SW 1271 (cell line): Measurements from ENCODE around the gene GLIS2.

Experiments used
- DNase-seq, 2 experiments: peaks; one replicate each; lab custom pipeline; 2025; lab: John Stamatoyannopoulos, UW

The GLIS2 gene

DNA sequence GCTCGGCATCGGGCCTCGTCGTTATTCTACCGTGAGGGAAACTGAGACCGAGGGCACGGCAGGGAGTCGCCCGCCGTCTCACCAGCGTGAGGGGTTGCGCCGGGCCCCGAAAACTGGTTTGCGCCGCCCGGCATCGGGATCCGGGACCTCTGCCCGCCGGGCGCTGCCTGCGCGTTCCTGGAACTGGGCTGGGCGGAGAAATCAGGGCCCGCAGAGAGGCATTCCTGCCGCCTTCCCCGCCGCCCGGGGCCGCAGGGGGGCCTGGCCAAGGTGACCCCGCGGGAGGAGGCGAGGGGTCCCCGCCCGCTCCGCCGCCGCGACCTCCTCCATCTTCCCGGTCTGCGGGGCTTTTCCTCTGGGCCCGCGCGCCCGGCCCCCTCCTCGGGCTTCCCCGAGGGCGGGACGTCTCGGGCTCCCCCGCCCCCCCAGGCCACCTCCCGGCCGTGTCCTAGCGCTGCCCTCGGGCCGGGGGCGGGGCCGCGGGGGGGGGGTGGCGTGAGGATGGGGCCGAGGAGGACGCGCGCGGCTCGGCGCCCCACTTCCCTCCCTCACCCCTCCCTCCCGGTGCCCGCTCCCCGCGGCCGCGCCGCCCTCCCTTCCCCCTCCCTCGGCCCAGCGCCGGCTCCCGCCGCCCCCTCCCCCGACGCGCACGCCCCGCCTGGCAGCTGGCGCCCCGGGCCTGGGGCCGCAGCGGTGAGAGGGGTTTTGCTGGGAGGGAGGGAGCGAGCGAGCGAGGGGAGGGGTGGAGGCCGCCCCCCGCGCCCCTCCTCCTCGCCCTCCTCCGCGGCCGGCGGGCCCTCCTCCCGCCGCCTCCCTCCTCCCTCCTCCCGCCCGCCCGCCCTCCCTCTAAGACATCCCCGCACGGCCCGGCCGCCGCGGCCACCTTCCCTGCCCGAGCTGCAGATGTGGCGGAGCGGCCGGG lies at the start of gene GLIS2:
GLIS2 (plus strand) TSS at position 882 of the 922 bp plus-strand sequence. CDS start 16,214 bp downstream, outside the sequence.
- peak in 1 of 2 experiments; percentile 62 for DNase-seq

DNA sequence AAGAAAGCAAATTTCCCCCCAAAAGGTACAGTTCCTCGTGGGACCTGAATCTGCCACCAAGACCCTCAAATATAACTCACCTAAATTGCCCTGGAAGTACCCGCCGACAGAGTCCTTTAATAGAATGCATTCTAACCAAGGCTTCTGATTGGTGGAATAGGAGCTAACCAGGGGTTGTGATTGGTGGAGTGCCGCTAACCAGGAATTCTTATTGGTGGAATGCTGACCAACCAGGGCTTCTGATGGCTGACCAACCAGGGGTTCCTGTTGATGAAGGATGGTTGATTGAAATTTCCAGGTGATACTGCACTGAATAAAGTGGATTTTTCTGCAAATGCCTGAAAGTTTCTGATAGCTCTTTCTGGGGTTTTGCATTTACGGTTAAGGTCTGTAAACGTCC lies 49.5 kb upstream of the GLIS2 start:
- DNase-seq, result peak in 1 of 2 experiments; percentile 13

DNA sequence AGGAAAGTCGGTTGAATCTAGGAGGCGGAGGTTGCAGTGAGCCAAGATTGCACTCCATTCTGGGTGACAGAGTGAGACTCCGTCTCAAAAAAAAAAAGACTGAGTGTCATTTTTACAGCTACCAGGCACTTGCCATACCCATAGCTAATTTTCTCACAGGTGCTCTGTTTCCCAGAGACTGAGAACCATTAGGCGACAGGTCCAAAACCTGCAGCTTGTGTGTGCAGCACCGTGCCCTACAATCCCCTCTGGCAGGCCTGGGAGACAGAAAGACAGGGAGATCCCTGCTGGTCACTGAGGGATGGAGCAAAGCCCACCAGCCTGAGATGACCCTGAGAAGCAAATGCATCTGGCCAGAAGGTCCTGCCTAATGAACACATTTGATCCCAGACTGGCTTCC lies 45.8 kb upstream of the GLIS2 start:
- no peak for DNase-seq

- no peak for DNase-seq
Measured at GRCh38 chr16:4270595-4270994, 45.3 kb upstream of the GLIS2 start.

- peak; percentile 66 to 83 for DNase-seq
Measured at GRCh38 chr16:4271176-4272113, 44.4 kb upstream of the GLIS2 start.

DNA sequence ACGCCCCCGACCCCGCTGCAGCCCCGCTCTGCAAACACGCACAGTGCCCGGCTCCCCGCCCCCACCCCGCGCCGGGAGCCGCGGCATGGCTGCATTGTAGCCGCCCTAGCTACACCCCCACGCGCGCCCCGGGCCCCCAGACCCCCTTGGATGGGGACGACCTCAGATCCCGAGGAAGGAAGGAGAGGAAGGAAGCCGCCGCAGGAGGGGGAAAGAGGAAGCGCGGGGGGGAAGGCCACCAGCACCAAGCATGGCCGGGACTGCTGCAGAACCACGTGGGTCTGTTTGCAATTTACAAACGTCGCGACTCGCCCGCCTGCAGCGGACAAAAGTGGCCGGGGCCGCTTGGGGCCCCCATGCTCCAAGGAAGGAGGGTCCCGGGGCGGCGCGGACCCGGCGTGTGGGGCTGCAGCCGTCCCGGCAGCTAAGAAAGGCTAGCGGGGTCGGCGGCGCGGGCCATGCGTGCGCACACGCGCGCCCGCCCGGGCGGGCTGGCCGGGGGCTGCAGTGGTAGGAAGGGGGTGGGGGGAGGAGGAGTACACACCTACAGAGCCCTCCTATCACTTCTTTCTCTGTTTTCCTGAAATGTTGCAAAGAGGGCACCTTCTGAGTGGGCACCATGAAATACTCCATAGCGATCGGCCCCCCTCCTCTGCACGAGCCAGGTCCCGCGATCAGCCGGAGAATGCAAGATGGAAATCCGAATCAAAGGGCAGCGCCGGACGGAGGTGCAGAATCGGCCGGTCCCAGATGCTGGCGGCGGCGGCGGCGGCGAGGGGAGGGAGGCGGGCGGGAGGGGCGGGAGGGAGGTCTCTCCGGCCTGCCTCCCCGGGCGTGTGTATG lies 43.5 kb upstream of the GLIS2 start:
- no peak for DNase-seq

GRCh38 chr16:4273858-4274311 lies 42.0 kb upstream of the GLIS2 start:
- peak in 1 of 2 experiments; percentile 48 for DNase-seq

- DNase-seq, result no peak
Measured at GRCh38 chr16:4275861-4276260, 40.0 kb upstream of the GLIS2 start.

GRCh38 chr16:4277987-4278513 lies 37.8 kb upstream of the GLIS2 start:
- DNase-seq, result no peak

DNA sequence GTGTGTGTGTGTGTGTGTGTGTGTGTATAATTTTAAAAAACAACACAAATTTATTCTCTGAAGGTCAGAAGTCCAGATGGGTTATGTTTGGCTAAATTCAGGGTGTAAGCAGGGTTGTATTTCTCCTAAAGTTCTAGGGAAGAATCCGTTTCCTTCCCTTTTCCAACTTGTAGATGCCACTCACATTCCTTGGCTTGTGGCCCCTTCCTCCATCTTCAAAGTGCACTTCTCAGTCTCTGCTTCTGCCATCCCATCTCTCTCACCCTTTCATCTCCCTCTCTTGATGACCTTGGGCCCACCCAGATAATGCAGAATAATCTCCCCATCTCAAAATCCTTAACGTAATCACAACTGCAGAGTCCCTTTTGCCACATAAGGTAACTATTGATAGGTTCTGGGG lies 35.2 kb upstream of the GLIS2 start:
- no peak for DNase-seq

GRCh38 chr16:4283441-4283840 lies 32.4 kb upstream of the GLIS2 start:
- DNase-seq, result no peak

DNA sequence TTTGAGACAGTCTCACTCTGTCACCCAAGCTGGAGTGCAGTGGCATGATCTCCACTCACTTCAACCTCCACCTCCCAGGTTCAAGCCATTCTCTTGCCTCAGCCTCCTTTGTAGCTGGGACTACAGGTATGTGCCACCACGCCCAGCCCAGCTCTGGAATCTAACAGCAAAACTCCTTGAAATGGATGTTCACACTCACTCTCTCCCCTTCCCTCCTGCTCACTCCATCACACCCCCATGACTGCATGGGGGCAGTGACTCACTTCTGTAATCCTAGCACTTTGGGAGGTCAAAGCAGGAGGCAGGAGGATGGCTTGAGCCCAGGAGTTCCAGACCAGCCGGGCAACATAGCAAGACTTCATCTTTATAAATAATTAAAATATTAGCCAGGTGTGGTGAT lies 31.9 kb upstream of the GLIS2 start:
- DNase-seq, result no peak

GRCh38 chr16:4285167-4285566 lies 30.7 kb upstream of the GLIS2 start:
- DNase-seq, result no peak

GRCh38 chr16:4288148-4288921 lies 27.5 kb upstream of the GLIS2 start:
- peak in 1 of 2 experiments; percentile 31 for DNase-seq

GRCh38 chr16:4290236-4290830 lies 25.5 kb upstream of the GLIS2 start:
- peak; percentile 71 to 81 for DNase-seq

- DNase-seq, result no peak
Measured at GRCh38 chr16:4291699-4292098, 24.2 kb upstream of the GLIS2 start.

DNA sequence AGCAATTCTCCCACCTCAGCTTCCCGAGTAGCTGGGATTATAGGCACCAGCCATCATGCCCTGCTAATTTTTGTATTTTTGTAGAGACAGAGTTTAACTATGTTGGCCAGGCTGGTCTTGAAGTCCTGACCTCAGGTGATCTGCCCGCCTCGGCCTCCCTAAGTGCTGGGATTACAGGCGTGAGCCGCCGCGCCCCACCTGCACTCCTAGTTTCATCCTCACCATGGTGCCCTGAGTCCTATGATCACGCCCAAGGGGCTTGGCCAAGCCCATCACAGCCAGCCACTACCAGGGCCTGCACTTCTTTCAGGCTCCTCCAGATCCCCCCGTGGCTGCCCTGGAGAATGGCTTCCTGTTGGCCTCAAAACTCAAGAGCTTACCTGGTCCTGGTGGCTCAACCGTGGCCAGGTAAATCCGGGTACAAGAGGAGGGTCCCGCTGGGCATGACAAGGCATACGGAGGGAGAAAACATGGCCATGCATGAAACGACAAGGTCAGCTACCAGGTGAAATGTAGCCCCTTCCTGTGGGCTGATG lies 22.6 kb upstream of the GLIS2 start:
- no peak for DNase-seq

DNA sequence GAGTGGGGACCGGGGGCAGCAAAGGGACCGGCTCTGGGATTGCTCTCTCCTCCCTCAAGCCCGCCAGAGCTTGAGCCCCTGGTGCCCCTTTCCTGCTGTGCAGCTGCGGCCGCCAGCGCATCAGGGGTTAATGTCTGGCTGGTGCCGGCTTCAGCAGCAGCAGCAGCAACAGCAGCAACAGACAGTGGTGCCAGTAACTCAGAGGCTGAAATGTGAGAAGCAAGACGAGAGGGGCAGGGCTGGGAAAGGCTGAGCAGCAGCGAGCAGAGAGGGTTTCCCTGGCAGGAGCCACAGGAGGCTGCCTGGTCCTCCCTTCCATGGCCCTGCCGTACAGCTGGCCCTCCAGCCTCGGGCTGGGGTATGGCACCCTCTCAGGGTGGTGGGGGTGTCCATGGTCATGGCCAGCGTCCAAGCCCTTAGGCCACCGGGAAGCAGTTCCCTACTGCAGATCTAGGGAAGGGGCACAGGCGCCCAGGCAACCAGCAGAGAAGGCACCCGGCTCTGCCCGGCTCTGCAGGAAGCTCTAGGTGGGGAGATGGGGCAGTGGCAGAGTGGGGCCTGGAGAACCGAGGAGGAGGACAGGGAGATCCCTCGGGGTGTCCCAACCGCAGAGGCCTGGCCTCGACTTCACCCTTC lies 21.9 kb upstream of the GLIS2 start:
- peak in 1 of 2 experiments; percentile 39 for DNase-seq

DNA sequence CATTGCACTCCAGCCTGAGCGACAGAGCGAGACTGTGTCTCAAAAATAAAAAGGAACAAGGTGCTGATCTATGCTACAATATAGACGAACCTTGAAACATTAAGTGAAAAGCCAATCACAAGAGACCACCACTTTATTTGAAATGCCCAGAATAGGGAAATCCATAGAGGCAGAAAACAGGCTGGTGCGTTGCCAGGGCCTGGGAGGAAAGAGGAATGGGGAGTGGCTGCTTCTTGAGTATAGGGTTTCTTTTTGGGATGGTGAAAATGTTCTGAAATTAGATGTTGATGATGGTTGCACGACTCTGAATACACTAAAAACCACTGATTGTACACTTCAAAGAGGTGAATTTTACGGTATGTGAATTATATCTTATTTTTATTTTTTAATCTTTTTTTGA lies 20.3 kb upstream of the GLIS2 start:
- DNase-seq, result no peak
